ENCODE data around the gene ATP6V0E2. TPM values are rescaled to one million over a fixed set of nuclear protein-coding genes. Genes with fewer than 3 reads are reported as not detected.
"Not testable (repeated sequence)": the region's sequence is repeated elsewhere in the genome, so short reads cannot be mapped to it uniquely, and the experiment has no call there.

ATP6V0E2 gene
- total RNA-seq (2014; rRNA removed; shearing (Covaris generic)): 76.4 and 76.6 TPM in 2 replicates

- peak; percentile 94 for DNase-seq (ENCODE audit: low read depth)
These were observed at the start of gene ATP6V0E2 for GRCh38 chr7:149873074-149873969. Gene ATP6V0E2, plus strand, starts transcription at chr7:149873969. Its CDS starts 97 bp downstream, at chr7:149874066.

GRCh38 chr7:149824301-149824741 lies 49.4 kb upstream of the ATP6V0E2 start:
- no peak for DNase-seq (ENCODE audit: low read depth)

- no peak for DNase-seq (ENCODE audit: low read depth)
These were observed 48.8 kb upstream of the ATP6V0E2 start for GRCh38 chr7:149824748-149825566.

GRCh38 chr7:149825567-149826343 lies 48.0 kb upstream of the ATP6V0E2 start:
- DNase-seq (ENCODE audit: low read depth): no peak

GRCh38 chr7:149826344-149827088 lies 47.3 kb upstream of the ATP6V0E2 start:
- DNase-seq (ENCODE audit: low read depth): no peak

- no peak for DNase-seq (ENCODE audit: low read depth)
These were observed 46.4 kb upstream of the ATP6V0E2 start for GRCh38 chr7:149827089-149827981.

GRCh38 chr7:149828357-149829309 lies 45.1 kb upstream of the ATP6V0E2 start:
- DNase-seq (ENCODE audit: low read depth): no peak

- DNase-seq (ENCODE audit: low read depth): not testable (repeated sequence)
These were observed 43.2 kb upstream of the ATP6V0E2 start for GRCh38 chr7:149830527-149830926.

GRCh38 chr7:149830997-149831740 lies 42.6 kb upstream of the ATP6V0E2 start:
- no peak for DNase-seq (ENCODE audit: low read depth)

GRCh38 chr7:149831741-149832219 lies 42.0 kb upstream of the ATP6V0E2 start:
- no peak for DNase-seq (ENCODE audit: low read depth)

GRCh38 chr7:149832332-149833041 lies 41.3 kb upstream of the ATP6V0E2 start:
- DNase-seq (ENCODE audit: low read depth): no peak

- DNase-seq (ENCODE audit: low read depth): no peak
These were observed 40.2 kb upstream of the ATP6V0E2 start for GRCh38 chr7:149833495-149834130.

GRCh38 chr7:149834601-149835000 lies 39.2 kb upstream of the ATP6V0E2 start:
- no peak for DNase-seq (ENCODE audit: low read depth)

GRCh38 chr7:149836434-149836833 lies 37.3 kb upstream of the ATP6V0E2 start:
- no peak for DNase-seq (ENCODE audit: low read depth)

- DNase-seq (ENCODE audit: low read depth): no peak
These were observed 36.1 kb upstream of the ATP6V0E2 start for GRCh38 chr7:149837564-149838223.

Measured in M059J (cell line).